GM23248 (cell line): ENCODE data around the gene NCOA1.

Experiments used
- EZH2 ChIP-seq: fragments of 200-600 bp; sonication (generic); IDR thresholded peaks from 2 replicates; pipeline ENCODE4 v1.6.1; 2018; ENCODE audit warnings: antibody characterized with exemption, mild to moderate bottlenecking; ENCODE audit not compliant: insufficient read depth, poor library complexity, severe bottlenecking
- EZH2phosphoT487 ChIP-seq: fragments of 200-600 bp; sonication (generic); IDR thresholded peaks from 2 replicates; pipeline ENCODE4 v1.6.1; 2018; ENCODE audit warnings: antibody characterized with exemption, moderate library complexity, mild to moderate bottlenecking, low read depth; ENCODE audit not compliant: insufficient read depth

- no peak for TF ChIP-seq EZH2
- TF ChIP-seq EZH2phosphoT487, result no peak
Measured at GRCh38 chr2:24815171-24815570, 324.1 kb downstream of the NCOA1 start.
